Neural cell (in vitro differentiated cells): ENCODE data around the gene KIRREL3. TPM values are rescaled to one million over a fixed set of nuclear protein-coding genes. Genes with fewer than 3 reads are reported as not detected.

Source experiments
- H2AFZ ChIP-seq: fragments of 200-600, 300-800 bp; sonication (generic), shearing (Covaris generic); 2 replicates; pipeline ENCODE4 v1.6.0; 2014; ENCODE audit warnings: low read depth, mild to moderate bottlenecking, antibody characterized with exemption, low read length, moderate library complexity
- H3F3A ChIP-seq: fragments of 200-600 bp; shearing (Covaris generic); 2 replicates; pipeline ENCODE4 v1.6.1; 2016; ENCODE audit warnings: mild to moderate bottlenecking, moderate library complexity, mixed read lengths, antibody characterized with exemption, low read length; ENCODE audit not compliant: insufficient read depth, poor library complexity, severe bottlenecking
- H3K27ac ChIP-seq: fragments of 200-600, 300-800 bp; sonication (generic), shearing (Covaris generic); 2 replicates; pipeline ENCODE4 v1.5.1; 2014; ENCODE audit warnings: mild to moderate bottlenecking, low read length, moderate library complexity
- H3K27me3 ChIP-seq: fragments of 300-800, 200-600 bp; sonication (generic), shearing (Covaris generic); 2 replicates; pipeline ENCODE4 v1.6.0; 2014; ENCODE audit warnings: mild to moderate bottlenecking, low read depth, low read length, moderate library complexity; ENCODE audit not compliant: insufficient read depth
- H3K36me3 ChIP-seq: fragments of 300-800, 200-600 bp; sonication (generic), shearing (Covaris generic); 2 replicates; pipeline ENCODE4 v1.5.1; 2014; ENCODE audit warnings: mild to moderate bottlenecking, antibody characterized with exemption, low read length, moderate library complexity; ENCODE audit not compliant: insufficient read depth
- H3K4me2 ChIP-seq: fragments of 300-800, 200-600 bp; sonication (generic), shearing (Covaris generic); 2 replicates; pipeline ENCODE4 v1.6.0; 2014; ENCODE audit warnings: mild to moderate bottlenecking, low read length
- H3K4me3 ChIP-seq: fragments of 300-800, 200-600 bp; sonication (generic), shearing (Covaris generic); 2 replicates; pipeline ENCODE4 v1.5.1; 2014; ENCODE audit warnings: mild to moderate bottlenecking, low read length, moderate library complexity
- H3K79me2 ChIP-seq: fragments of 200-600 bp; shearing (Covaris generic); replicated peaks from 2 replicates; pipeline ENCODE4 v1.6.0; 2014; ENCODE audit warnings: mild to moderate bottlenecking, low read length, moderate library complexity; ENCODE audit not compliant: insufficient read depth
- H3K9ac ChIP-seq: fragments of 300-800, 200-600 bp; sonication (generic), shearing (Covaris generic); 2 replicates; pipeline ENCODE4 v1.6.1; 2016; ENCODE audit warnings: mild to moderate bottlenecking, low read length, mixed read lengths
- H3K9me2 ChIP-seq: fragments of 200-600 bp; shearing (Covaris generic); 2 replicates; pipeline ENCODE4 v1.6.1; 2016; ENCODE audit warnings: mild to moderate bottlenecking, low read length, mixed read lengths; ENCODE audit not compliant: insufficient read depth
- H3K9me3 ChIP-seq: fragments of 200-600, 300-800 bp; sonication (generic), shearing (Covaris generic); 2 replicates; pipeline ENCODE4 v1.6.1; 2016; ENCODE audit warnings: mild to moderate bottlenecking, mixed run types, low read length, moderate library complexity, mixed read lengths
- H4K20me1 ChIP-seq: fragments of 200-600 bp; shearing (Covaris generic); 2 replicates; pipeline ENCODE4 v1.6.1; 2016; ENCODE audit warnings: mild to moderate bottlenecking, mixed run types; ENCODE audit not compliant: insufficient read depth
- EP300 ChIP-seq: fragments of 450-650 bp; conservative IDR thresholded peaks from 2 replicates; pipeline ENCODE4 v1.6.1; 2014; ENCODE audit warnings: antibody characterized with exemption, mild to moderate bottlenecking, moderate library complexity; ENCODE audit not compliant: poor library complexity, severe bottlenecking
- MXI1 ChIP-seq: fragments of 450-650 bp; conservative IDR thresholded peaks from 2 replicates; pipeline ENCODE4 v1.6.1; 2014; ENCODE audit warnings: antibody characterized with exemption, mild to moderate bottlenecking; ENCODE audit not compliant: poor library complexity, severe bottlenecking
- POLR2AphosphoS5 ChIP-seq: IDR thresholded peaks from 2 replicates; pipeline ENCODE4 v1.6.1; 2012
- RAD21 ChIP-seq: fragments of 450-650 bp; conservative IDR thresholded peaks from 2 replicates; pipeline ENCODE4 v1.6.1; 2014; ENCODE audit warnings: antibody characterized with exemption, mild to moderate bottlenecking, moderate library complexity
- SMC3 ChIP-seq: fragments of 450-650 bp; conservative IDR thresholded peaks from 2 replicates; pipeline ENCODE4 v1.6.1; 2014; ENCODE audit warnings: antibody characterized with exemption, mild to moderate bottlenecking, moderate library complexity; ENCODE audit not compliant: poor library complexity
- TAF1 ChIP-seq: IDR thresholded peaks from 2 replicates; pipeline ENCODE4 v1.6.1; 2012; ENCODE audit warnings: low read depth
- polyA plus RNA-seq: library from polyadenylated mRNA; depleted of rRNA; stranded (reverse); fragments of >200 nt; gene quantifications from 2 replicates; pipeline ENCODE4 v1.2.3, GENCODE V29; 2014
- TF ChIP-seq, protein P1 (sequence below): fragments of 450-650 bp; IDR thresholded peaks from 2 replicates; pipeline ENCODE4 v1.5.1; 2014; ENCODE audit warnings: antibody characterized with exemption, mild to moderate bottlenecking, moderate library complexity; ENCODE audit not compliant: poor library complexity, severe bottlenecking
- TF ChIP-seq, protein P2 (sequence below): IDR thresholded peaks from 2 replicates; pipeline ENCODE4 v1.6.1; 2012; ENCODE audit warnings: borderline replicate concordance

The KIRREL3 gene
- polyA plus RNA-seq, 1 donor from 2014 or later: 23.8 TPM

GRCh38 chr11:126880872-126881271, 119.7 kb downstream of the KIRREL3 start:
- H3K36me3 ChIP-seq: no peaks in the 10 kb centered on the region
- no peak overlapping the region for H3K4me3 ChIP-seq
- no peak overlapping the region for H2AFZ ChIP-seq
- no peaks in the 10 kb centered on the region for H3F3A ChIP-seq
- H3K9me2 ChIP-seq: peaks cover 3% of the 10 kb centered on the region
- no peak overlapping the region for H3K9ac ChIP-seq
- no peaks in the 10 kb centered on the region for H3K79me2 ChIP-seq
- no peaks in the 10 kb centered on the region for H4K20me1 ChIP-seq
- no peak overlapping the region for H3K27ac ChIP-seq
- no peaks in the 10 kb centered on the region for H3K27me3 ChIP-seq
- H3K4me2 ChIP-seq: peak overlapping the region; percentile 26
- H3K9me3 ChIP-seq: no peaks in the 10 kb centered on the region
- peak; percentile 93 for TF ChIP-seq EP300
- peak; percentile 47 for TF ChIP-seq POLR2AphosphoS5
- TF ChIP-seq, protein P1, sequence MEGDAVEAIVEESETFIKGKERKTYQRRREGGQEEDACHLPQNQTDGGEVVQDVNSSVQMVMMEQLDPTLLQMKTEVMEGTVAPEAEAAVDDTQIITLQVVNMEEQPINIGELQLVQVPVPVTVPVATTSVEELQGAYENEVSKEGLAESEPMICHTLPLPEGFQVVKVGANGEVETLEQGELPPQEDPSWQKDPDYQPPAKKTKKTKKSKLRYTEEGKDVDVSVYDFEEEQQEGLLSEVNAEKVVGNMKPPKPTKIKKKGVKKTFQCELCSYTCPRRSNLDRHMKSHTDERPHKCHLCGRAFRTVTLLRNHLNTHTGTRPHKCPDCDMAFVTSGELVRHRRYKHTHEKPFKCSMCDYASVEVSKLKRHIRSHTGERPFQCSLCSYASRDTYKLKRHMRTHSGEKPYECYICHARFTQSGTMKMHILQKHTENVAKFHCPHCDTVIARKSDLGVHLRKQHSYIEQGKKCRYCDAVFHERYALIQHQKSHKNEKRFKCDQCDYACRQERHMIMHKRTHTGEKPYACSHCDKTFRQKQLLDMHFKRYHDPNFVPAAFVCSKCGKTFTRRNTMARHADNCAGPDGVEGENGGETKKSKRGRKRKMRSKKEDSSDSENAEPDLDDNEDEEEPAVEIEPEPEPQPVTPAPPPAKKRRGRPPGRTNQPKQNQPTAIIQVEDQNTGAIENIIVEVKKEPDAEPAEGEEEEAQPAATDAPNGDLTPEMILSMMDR: no peak
- TF ChIP-seq MXI1: no peak

GRCh38 chr11:126879516-126879915, 121.1 kb downstream of the KIRREL3 start:
- no peaks in the 10 kb centered on the region for H3F3A ChIP-seq
- H4K20me1 ChIP-seq: no peaks in the 10 kb centered on the region
- H3K9me3 ChIP-seq: no peaks in the 10 kb centered on the region
- no peak overlapping the region for H3K4me2 ChIP-seq
- peaks cover 3% of the 10 kb centered on the region for H3K9me2 ChIP-seq
- peak overlapping the region; percentile 37 for H3K27ac ChIP-seq
- H2AFZ ChIP-seq: no peak overlapping the region
- H3K9ac ChIP-seq: no peak overlapping the region
- H3K79me2 ChIP-seq: no peaks in the 10 kb centered on the region
- no peaks in the 10 kb centered on the region for H3K36me3 ChIP-seq
- H3K4me3 ChIP-seq: peak overlapping the region; percentile 24
- H3K27me3 ChIP-seq: no peaks in the 10 kb centered on the region
- no peak for TF ChIP-seq POLR2AphosphoS5
- TF ChIP-seq SMC3: no peak
- TF ChIP-seq RAD21: no peak
- TF ChIP-seq, protein P2, sequence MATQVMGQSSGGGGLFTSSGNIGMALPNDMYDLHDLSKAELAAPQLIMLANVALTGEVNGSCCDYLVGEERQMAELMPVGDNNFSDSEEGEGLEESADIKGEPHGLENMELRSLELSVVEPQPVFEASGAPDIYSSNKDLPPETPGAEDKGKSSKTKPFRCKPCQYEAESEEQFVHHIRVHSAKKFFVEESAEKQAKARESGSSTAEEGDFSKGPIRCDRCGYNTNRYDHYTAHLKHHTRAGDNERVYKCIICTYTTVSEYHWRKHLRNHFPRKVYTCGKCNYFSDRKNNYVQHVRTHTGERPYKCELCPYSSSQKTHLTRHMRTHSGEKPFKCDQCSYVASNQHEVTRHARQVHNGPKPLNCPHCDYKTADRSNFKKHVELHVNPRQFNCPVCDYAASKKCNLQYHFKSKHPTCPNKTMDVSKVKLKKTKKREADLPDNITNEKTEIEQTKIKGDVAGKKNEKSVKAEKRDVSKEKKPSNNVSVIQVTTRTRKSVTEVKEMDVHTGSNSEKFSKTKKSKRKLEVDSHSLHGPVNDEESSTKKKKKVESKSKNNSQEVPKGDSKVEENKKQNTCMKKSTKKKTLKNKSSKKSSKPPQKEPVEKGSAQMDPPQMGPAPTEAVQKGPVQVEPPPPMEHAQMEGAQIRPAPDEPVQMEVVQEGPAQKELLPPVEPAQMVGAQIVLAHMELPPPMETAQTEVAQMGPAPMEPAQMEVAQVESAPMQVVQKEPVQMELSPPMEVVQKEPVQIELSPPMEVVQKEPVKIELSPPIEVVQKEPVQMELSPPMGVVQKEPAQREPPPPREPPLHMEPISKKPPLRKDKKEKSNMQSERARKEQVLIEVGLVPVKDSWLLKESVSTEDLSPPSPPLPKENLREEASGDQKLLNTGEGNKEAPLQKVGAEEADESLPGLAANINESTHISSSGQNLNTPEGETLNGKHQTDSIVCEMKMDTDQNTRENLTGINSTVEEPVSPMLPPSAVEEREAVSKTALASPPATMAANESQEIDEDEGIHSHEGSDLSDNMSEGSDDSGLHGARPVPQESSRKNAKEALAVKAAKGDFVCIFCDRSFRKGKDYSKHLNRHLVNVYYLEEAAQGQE: no peak
- TF ChIP-seq TAF1: no peak
- no peak for TF ChIP-seq EP300
- TF ChIP-seq, protein P1: no peak
